Progenitor cell of endocrine pancreas (in vitro differentiated cells): Measurements from ENCODE around the gene EIF4G1. TPM values are rescaled to one million over a fixed set of nuclear protein-coding genes. Genes with fewer than 3 reads are reported as not detected.

Experiments
- DNase-seq: peaks from one replicate; pipeline ENCODE4 v3.0.0; 2021; ENCODE audit warnings: low spot score; ENCODE audit not compliant: unreplicated experiment
- H3K27ac Mint-ChIP-seq: 2 replicates; pipeline ENCODE4 v1.8.0; 2021; ENCODE audit warnings: mild to moderate bottlenecking, moderate library complexity, mixed read lengths
- H3K27me3 Mint-ChIP-seq: 2 replicates; pipeline ENCODE4 v1.8.0; 2021; ENCODE audit warnings: mixed read lengths
- H3K36me3 Mint-ChIP-seq: 2 replicates; pipeline ENCODE4 v1.8.0; 2022; ENCODE audit warnings: mixed read lengths; ENCODE audit not compliant: insufficient read depth
- H3K4me1 Mint-ChIP-seq: 2 replicates; pipeline ENCODE4 v1.8.0; 2021; ENCODE audit warnings: low read depth, mixed read lengths
- H3K4me3 Mint-ChIP-seq: 2 replicates; pipeline ENCODE4 v1.8.0; 2021; ENCODE audit warnings: low read depth, mild to moderate bottlenecking, moderate library complexity, mixed read lengths
- H3K9me3 Mint-ChIP-seq: 2 replicates; pipeline ENCODE4 v1.8.0; 2021; ENCODE audit warnings: low read depth, mixed read lengths
- total RNA-seq: library from RNA; stranded (reverse); gene quantifications from 2 replicates; pipeline ENCODE4 v1.2.1, GENCODE V29; 2021
- TF ChIP-seq, protein P1 (sequence below): fragments of 200-600 bp; sonication (generic); IDR thresholded peaks from one replicate; pipeline ENCODE4 v1.5.0; 2021; ENCODE audit warnings: antibody characterized with exemption, mild to moderate bottlenecking; ENCODE audit not compliant: unreplicated experiment

The EIF4G1 gene
- total RNA-seq, 1 donor from 2014 or later, result 341 TPM

- H3K27me3 Mint-ChIP-seq, result peaks cover 20% of the 10 kb centered on the region
- H3K9me3 Mint-ChIP-seq, result no peaks in the 10 kb centered on the region
- H3K27ac Mint-ChIP-seq, result no peak overlapping the region
- TF ChIP-seq, protein P1, sequence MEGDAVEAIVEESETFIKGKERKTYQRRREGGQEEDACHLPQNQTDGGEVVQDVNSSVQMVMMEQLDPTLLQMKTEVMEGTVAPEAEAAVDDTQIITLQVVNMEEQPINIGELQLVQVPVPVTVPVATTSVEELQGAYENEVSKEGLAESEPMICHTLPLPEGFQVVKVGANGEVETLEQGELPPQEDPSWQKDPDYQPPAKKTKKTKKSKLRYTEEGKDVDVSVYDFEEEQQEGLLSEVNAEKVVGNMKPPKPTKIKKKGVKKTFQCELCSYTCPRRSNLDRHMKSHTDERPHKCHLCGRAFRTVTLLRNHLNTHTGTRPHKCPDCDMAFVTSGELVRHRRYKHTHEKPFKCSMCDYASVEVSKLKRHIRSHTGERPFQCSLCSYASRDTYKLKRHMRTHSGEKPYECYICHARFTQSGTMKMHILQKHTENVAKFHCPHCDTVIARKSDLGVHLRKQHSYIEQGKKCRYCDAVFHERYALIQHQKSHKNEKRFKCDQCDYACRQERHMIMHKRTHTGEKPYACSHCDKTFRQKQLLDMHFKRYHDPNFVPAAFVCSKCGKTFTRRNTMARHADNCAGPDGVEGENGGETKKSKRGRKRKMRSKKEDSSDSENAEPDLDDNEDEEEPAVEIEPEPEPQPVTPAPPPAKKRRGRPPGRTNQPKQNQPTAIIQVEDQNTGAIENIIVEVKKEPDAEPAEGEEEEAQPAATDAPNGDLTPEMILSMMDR, result no peak
- no peak overlapping the region for H3K4me3 Mint-ChIP-seq
- peaks cover 21% of the 10 kb centered on the region for H3K36me3 Mint-ChIP-seq
- no peak for DNase-seq
- peaks cover 19% of the 10 kb centered on the region for H3K4me1 Mint-ChIP-seq
Observed at GRCh38 chr3:184355261-184356040, 41.0 kb downstream of the EIF4G1 start.

DNA sequence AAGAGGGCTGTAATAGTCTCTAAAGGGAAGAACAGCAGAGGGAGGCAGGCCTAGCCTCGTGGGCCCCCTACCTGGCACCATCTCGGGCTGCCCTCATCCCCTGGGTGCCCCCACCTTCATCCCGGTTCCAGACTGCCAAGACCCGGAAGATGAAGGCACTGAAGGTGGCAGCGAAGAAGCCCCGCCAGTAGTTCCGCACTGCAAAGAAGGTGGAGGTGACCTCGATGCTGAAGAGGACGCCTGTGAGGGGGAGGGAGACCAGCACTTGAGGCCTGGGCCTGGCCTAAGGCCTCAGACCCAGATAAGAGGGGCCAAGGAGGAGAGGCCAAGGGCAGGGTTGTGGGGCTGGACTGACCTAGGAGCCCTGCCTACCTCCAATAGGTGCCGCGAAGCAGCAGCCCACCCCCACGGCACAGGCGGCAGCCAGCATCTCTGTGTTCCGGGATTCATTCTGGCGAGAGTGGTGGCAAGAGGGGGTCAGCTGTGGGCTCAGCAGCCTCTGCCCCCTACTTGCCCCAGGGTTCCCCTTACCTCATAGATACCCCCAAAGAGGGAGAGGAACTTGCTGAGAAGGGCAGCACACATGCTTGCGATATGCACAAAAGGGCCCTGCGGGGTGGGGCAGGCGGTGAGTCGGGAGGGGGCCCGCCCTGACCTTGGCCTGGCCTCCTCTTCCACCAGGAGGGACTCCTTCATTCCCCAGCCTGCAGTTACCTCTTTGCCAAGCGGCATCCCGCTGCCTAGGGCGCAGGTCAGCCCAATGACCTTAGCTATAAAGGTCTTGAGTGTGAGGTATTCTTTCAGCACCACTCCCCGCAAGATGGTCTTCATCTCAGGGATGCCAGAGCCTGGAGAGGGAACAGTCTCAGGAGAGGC is 43.1 kb downstream of the EIF4G1 start:
- H3K4me1 Mint-ChIP-seq, result peaks cover 14% of the 10 kb centered on the region
- no peak overlapping the region for H3K27ac Mint-ChIP-seq
- H3K36me3 Mint-ChIP-seq, result peaks cover 9% of the 10 kb centered on the region
- no peaks in the 10 kb centered on the region for H3K9me3 Mint-ChIP-seq
- peaks cover 6% of the 10 kb centered on the region for H3K27me3 Mint-ChIP-seq
- DNase-seq, result no peak
- H3K4me3 Mint-ChIP-seq, result no peak overlapping the region
- TF ChIP-seq, protein P1, result no peak

GRCh38 chr3:184358124-184358767 is 43.8 kb downstream of the EIF4G1 start:
- Mint-ChIP-seq H3K27ac (no peak overlapping the region), H3K4me3 (no peak overlapping the region), H3K36me3 (peaks cover 9% of the 10 kb centered on the region), H3K4me1 (peaks cover 14% of the 10 kb centered on the region), H3K27me3 (peaks cover 5% of the 10 kb centered on the region), H3K9me3 (no peaks in the 10 kb centered on the region)
- no peak for DNase-seq
- TF ChIP-seq, protein P1, result no peak

GRCh38 chr3:184358921-184359350 is 44.5 kb downstream of the EIF4G1 start:
- H3K27ac Mint-ChIP-seq, result no peak overlapping the region
- H3K4me3 Mint-ChIP-seq, result no peak overlapping the region
- H3K36me3 Mint-ChIP-seq, result peaks cover 9% of the 10 kb centered on the region
- H3K27me3 Mint-ChIP-seq, result peaks cover 5% of the 10 kb centered on the region
- H3K4me1 Mint-ChIP-seq, result peaks cover 15% of the 10 kb centered on the region
- DNase-seq, result no peak
- TF ChIP-seq, protein P1, result no peak
- no peaks in the 10 kb centered on the region for H3K9me3 Mint-ChIP-seq

- Mint-ChIP-seq H3K27me3 (peaks cover 5% of the 10 kb centered on the region), H3K27ac (no peak overlapping the region), H3K4me1 (peaks cover 19% of the 10 kb centered on the region), H3K9me3 (no peaks in the 10 kb centered on the region), H3K36me3 (peaks cover 10% of the 10 kb centered on the region), H3K4me3 (peak overlapping the region; percentile 84)
- TF ChIP-seq, protein P1, result no peak
- no peak for DNase-seq
Observed at GRCh38 chr3:184359610-184360009, 45.2 kb downstream of the EIF4G1 start.
